ENCODE measurements around the gene GRAMD4. TPM values are rescaled to one million over a fixed set of nuclear protein-coding genes. Genes with fewer than 3 reads are reported as not detected.

Gene GRAMD4
- total RNA-seq, 1 experiment from 2014 or later = 19.8 TPM

DNA sequence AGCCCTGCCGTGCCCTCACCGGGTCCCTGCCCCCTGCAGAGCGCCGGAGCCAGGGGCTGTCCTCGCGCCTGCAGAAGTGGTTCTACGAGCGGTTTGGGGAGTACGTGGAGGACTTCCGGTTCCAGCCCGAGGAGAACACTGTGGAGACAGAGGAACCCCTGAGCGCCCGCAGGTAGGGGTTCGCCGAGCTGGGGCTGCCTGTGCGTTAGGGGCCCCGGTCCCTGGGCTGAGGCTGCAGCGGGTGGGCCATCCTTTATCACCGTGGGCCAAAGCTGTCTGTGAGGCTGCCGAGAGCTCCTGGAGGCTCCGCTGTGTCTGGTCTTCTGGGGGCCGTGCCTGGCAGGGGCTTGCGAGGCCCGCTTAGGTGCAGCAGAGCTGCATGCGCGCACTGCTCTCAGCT, 42.8 kb downstream of the GRAMD4 start:
- Histone ChIP-seq H3K79me2 (ENCODE audit: insufficient read depth, low read length) (no peaks in the 10 kb centered on the region), H3K23me2 (ENCODE audit: insufficient read length, low read depth, low read length, poor library complexity, severe bottlenecking) (no peaks in the 10 kb centered on the region), H3K27me3 (ENCODE audit: insufficient read depth, low read length) (no peaks in the 10 kb centered on the region), H4K5ac (ENCODE audit: insufficient read length, low read depth, low read length) (no peak overlapping the region), H3K4me1 (ENCODE audit: insufficient read depth, low read length) (no peaks in the 10 kb centered on the region), H4K8ac (replicated peaks; ENCODE audit: insufficient read length, low read depth, low read length) (no peak overlapping the region), H2AFZ (ENCODE audit: low read length) (no peak overlapping the region), H2BK5ac (ENCODE audit: insufficient read length, low read length) (no peak overlapping the region), H3K4me2 (ENCODE audit: insufficient read depth, insufficient read length, low read length) (no peak overlapping the region), H3K9me3 (ENCODE audit: control insufficient read depth, low read depth, low read length) (no peaks in the 10 kb centered on the region), H3K9ac (ENCODE audit: extremely low read depth, insufficient read length, low read length) (no peak overlapping the region), H4K91ac (ENCODE audit: insufficient read length, low read depth, low read length) (no peak overlapping the region), H3K14ac (ENCODE audit: insufficient read depth, low read length) (peak overlapping the region; percentile 18; the same call in 1 of the 2 replicates), H2BK15ac (ENCODE audit: low read depth, low read length) (no peak overlapping the region; the same call in 1 of the 2 replicates), H3K18ac (ENCODE audit: insufficient read length, low read depth, low read length) (no peak overlapping the region), H2BK12ac (ENCODE audit: insufficient read length, low read depth, low read length) (no peak overlapping the region), H3K56ac (ENCODE audit: insufficient read length, low read depth, low read length) (no peak overlapping the region), H3K79me1 (ENCODE audit: insufficient read depth, low read depth, low read length, poor library complexity, severe bottlenecking) (no peaks in the 10 kb centered on the region), H2BK20ac (ENCODE audit: low read depth, low read length, poor library complexity, severe bottlenecking) (no peak overlapping the region), H4K20me1 (ENCODE audit: control insufficient read depth, insufficient read depth, insufficient read length) (no peaks in the 10 kb centered on the region), H3K27ac (ENCODE audit: insufficient read length, low read depth, low read length) (no peak overlapping the region), H3K4ac (ENCODE audit: low read depth, low read length) (no peak overlapping the region), H3K23ac (ENCODE audit: insufficient read length, low read depth, low read length) (no peak overlapping the region), H3T11ph (ENCODE audit: low read length) (no peak overlapping the region), H2AK5ac (ENCODE audit: insufficient read length, low read length) (no peak overlapping the region), H2BK120ac (ENCODE audit: low read depth, low read length, poor library complexity, severe bottlenecking) (no peak overlapping the region)
- no CpG with 5 or more reads among the region's 26 CpGs for WGBS (ENCODE audit: extremely low coverage, insufficient read length, low lambda C conversion rate)
- H3K36me3 Mint-ChIP-seq (ENCODE audit: insufficient read depth in 1 of 3, low read depth in 3 of 3) = no peaks in the 10 kb centered on the region
- H3K9me3 Mint-ChIP-seq = no peaks in the 10 kb centered on the region
- no peak overlapping the region for H3K4me3 Mint-ChIP-seq
- peak overlapping the region in 1 of 3 experiments; percentile 91; a peak in 1 of 7 replicates for H3K27ac Mint-ChIP-seq
- H3K4me1 Mint-ChIP-seq = peaks cover 7 to 12% of the 10 kb centered on the region in 2 experiments
- no peaks in the 10 kb centered on the region for H3K27me3 Mint-ChIP-seq (ENCODE audit: low read depth)
- no peak for DNase-seq
- TF ChIP-seq CTCF (conservative IDR thresholded peaks at IDR 0.05) = no peak

All from H9 (cell line).